IPS DF 4.7 (cell line): ENCODE data around the gene PNMA8C.
"Not testable (repeated sequence)": the region's sequence is repeated elsewhere in the genome, so short reads cannot be mapped to it uniquely, and the experiment has no call there.

Source experiments
- DNase-seq: peaks from one replicate; pipeline ENCODE4 v3.0.0-alpha.2; 2013; ENCODE audit warnings: low spot score; ENCODE audit errors: extremely low read depth

The PNMA8C gene

DNA sequence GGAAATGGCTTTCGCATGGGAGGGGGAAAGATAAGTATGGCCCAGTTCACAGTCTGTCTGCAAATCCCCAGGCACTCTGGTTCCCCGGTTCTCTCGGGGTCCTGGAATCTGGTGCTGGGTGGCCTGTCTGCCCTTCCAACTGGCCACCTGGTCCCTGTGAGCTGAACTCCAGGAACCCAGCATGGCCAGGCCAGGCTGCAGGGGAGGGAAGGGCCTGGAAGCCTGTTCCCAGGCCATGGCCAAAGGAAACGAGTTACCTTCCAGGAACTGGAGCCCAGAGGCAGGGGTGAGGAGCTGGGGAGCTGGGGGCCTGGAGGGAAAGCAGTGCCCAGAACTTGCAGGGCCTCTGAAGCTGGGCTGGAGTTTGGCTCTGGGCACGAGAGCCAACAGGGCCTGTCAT is 19.1 kb upstream of the PNMA8C start:
- DNase-seq: no peak

DNA sequence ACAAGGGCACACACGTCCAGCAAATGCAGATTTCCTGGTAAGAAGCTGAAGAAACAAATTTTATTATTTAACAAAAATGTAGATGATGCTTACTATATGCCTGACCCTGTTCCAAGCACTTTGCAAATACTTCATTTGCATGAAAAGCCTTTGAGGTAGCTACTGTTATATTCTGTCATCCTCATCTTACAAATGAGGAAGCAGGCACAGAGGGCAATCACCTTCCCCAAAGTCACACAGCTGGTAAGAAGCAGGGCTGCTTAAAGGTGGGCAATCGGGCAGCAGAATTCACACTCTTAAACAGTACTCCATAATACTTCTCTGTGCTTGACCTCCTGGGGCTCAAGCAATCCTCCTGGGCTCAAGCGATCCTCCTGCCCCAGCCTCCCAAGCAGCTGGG is 18.3 kb upstream of the PNMA8C start:
- DNase-seq: no peak

DNA sequence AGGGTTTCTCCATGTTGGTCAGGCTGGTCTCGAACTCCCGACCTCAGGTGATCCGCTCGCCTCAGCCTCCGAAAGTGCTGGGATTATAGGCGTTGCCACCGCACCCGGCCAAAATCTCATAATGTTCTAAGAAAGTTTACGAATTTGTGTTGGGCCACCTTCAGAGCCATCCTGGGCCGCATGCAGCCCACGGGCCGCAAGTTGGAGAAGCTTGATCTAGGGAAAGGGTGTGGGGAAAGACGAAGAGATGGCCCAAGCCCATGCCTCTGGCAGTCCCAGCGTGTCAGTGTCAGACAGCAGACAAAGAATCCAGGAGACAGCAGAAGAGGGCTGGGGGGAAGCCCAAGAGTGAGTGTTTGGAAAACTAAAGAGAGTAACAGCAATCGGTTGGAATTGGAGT is 17.3 kb upstream of the PNMA8C start:
- DNase-seq: no peak

DNA sequence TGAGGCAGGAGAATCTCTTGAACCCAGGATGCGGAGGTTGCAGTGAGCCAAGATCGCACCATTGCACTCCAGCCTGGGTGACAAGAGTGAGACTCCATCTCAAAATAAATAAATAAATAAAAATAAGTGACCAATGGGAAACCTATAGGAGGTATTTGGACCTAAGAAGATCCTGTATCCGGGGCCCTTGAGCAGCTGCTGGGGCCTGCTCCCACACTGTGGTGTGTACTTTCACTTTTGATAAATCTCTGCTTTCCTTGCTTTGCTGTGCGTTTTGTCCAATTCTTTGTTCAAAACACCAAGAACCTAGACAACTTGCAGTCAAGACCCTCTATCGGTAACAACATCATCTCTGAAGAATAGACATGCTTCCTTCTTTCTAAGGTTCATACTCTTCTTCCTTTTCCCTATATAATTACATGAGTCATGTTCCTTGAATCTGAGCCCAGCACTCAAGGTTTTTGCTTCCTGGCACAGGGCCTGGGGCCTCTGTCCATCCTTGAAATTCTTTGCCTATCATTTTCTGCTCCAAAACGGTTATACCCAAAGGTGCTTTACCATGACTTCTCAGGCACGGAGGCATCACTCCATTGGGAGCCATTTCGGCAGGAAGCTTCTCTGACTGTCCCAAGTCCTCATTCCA is 14.2 kb upstream of the PNMA8C start:
- DNase-seq: no peak

DNA sequence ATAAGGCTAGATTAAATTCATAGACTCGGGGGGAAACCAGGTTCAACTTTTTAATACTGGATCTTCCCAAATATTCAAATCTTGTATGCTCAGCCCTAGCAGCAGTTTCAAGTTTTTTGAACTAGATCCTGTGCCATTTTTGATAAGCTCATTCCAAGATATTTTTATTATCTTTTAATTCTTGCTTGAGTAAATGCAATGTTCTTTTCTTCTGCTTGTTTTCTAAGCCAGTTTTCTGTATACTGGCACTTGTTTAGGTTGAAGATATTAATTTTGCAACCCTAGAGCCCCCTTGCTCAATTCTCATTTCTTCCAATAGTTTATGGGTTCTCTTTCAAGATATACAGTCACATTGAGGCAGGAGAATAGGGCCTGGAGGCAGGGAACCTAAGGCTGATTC is 13.1 kb upstream of the PNMA8C start:
- no peak for DNase-seq

DNA sequence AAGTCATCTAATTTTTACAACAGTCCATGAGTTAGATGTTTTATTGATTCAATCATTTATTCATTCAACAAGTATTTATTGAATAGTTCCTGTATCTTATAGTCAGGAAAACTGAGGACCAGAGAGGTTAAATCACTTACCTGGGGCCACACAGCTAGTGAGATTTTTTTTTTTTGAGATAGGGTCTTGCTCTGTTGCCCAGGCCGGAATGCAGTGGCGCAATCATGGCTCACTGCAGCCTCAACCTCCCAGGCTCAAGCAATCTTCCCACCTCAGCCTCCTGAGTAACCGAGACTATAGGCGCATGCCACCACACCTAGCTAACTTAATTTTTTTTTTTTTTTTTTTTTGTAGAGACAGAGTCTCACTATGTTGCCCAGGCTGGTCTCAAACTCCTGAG is 7.0 kb upstream of the PNMA8C start:
- DNase-seq: not testable (repeated sequence)

DNA sequence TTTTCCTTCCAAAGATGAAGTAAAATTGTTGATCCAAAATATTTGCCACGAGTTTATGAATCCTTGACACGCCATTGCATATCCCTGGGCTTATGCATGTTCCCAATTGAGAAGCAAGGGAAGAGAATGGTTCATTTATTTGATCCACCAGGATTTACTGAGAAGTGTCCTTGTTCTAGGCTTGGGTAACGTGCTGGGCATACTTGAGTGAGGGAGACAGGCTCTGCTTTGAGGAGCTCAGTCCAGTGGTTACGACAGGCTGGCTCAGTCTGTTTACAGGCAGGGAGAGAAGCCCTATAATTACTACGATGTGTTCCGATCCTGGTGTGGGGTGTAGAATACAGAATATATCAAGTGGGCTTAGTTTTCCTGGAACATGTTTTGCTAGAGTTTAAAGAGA is 6.3 kb upstream of the PNMA8C start:
- no peak for DNase-seq

DNA sequence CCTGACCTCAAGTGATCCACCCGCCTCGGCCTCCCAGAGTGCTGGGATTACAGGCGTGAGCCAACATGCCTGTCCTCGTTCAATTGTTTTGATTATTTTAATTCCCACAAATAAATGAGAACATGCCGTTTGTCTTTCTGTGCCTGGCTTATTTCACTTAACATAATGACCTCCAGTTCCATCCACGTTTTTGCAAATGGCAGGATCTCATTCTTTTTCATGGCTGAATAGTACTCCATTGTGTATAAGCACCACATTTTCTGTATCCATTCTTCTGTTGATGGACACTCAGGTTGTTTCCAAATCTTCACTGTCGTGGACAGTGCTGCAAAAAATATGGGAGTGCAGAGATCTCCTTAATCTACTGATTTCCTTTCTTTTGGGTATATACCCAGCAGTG is 4.7 kb upstream of the PNMA8C start:
- not testable (repeated sequence) for DNase-seq

DNA sequence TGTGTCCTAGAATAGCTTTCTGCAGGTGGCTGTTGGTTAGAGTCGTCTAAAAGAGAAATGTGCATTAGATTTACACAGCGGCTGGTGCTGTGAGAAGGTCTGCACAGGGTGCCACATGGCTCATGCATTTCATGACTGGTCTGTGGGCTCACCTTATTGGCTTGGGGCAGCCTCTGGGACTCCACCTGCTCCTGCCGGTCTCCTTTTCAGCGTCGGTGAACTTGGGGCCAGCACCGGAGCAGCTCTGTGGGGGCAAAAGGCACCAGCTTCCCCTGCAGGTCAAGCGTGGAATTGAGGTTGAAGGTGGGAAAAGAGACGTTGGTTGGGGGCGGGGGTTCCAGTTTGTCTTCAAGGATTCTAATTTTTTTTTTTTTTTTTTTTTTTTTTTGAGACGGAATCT is 3.1 kb upstream of the PNMA8C start:
- no peak for DNase-seq

DNA sequence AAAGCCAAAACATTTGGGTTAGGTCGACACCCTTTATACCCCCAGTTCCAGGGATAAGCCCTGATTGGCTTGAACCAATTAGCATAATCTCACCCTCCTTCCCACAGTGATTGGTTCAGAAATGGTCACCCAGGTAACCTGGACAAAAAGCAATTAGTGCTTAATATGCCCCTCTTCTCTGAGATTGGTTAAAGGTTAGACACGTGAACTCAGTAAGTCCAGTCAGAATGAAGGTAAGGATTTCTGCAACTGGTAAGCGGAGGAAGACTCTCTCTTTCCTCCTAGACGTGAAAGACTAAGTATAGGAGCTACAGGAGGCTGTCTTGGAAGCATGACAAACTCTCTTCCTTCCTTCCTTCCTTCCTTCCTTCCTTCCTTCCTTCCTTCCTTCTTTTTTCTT is 1.3 kb upstream of the PNMA8C start:
- DNase-seq: no peak

DNA sequence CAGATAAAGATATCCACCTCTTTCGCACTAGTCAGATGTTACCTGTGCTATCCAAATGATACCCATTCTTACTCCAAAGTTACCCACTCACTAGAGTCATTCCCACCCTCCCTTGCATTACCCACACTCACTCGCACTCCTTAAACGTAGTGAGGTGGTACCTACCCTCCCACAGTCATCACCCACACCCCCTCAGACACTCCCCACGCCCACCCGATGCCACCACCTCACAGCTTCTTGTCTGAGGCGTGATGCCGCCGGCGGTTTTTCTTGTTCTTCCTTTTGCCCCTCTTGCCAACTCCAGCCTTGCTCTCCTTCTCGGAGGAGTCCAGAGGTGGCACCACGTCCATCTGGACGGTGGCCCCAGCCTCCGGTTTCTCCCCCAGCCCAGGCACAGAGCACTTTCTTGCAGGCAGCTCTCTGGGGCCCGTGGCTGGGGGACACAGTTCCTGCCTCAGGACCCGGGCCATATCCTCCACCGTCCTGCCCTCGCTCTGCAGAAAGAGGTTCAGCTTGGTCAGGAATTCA is 1.2 kb downstream of the PNMA8C start:
- DNase-seq: no peak

DNA sequence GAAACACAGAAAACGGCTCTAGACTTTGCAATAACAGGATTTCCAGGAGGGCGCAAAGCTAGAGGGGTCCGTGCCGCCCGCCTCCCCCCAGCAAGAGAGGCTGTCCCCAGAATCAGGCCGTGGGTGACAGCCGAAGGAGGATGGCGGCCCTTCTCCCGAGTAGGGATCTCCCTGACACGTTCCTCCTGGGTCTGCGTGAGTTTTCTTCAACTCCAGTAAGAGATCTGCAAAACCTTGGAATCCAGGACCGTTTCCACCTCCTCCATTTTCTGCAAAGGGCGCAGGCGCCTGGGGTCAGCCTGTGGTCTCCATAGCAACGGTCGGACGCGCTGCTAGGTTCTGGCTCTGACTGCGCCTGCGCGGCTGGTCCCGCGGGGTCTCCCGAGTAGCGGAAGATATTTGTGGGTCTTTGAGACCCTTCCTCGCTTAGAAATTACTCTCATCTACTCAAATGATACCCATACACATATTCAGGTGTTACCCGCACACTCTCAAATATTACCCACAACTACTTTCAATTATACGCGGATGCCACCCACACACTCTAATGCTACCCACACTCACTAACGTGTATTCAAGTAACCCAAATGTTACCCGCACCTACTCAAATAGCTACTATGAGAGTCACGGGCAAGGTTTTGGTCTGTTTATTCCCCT is 2.1 kb downstream of the PNMA8C start:
- DNase-seq: no peak

DNA sequence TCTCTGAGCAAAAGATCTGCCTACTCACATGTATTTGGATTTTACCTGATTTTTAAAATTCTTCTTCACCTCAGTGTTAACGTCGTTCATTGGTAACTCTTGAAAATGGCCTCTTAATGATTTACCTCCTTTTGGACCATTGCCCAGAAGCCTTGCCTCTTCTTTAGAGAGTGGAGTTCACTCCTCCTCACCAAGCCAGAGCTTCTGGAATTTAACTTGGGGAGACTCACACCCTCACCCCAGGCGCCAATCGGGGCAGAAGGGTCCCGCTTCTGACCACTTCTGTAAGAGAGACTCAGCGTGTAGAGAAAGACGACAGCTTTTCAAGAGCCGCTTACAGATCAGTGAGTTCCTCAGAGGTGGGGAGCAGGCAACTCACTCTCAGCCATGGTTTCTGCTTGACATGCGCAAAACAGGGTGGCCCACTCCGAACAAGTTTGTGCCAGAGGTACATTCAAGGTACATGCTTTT is 2.7 kb downstream of the PNMA8C start:
- no peak for DNase-seq

DNA sequence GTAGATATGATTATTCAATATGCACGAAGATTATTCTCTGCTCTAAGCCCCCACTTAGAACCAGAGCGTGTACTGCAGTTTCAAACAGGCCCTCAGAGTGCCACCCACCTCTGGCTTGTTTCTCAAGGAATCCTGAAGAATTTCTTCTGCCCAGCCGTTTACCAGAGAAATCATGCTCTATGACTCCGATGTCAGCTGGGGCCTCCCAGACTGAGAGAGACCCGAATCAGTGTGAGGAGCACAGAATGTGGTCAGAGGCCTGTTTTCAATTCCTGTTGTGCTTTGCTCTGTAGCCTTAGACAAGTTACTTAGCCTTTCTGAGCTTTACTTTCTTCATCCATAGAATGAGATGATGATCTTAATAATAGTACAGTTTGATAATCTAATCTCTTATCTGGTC is 5.5 kb downstream of the PNMA8C start:
- DNase-seq: no peak

DNA sequence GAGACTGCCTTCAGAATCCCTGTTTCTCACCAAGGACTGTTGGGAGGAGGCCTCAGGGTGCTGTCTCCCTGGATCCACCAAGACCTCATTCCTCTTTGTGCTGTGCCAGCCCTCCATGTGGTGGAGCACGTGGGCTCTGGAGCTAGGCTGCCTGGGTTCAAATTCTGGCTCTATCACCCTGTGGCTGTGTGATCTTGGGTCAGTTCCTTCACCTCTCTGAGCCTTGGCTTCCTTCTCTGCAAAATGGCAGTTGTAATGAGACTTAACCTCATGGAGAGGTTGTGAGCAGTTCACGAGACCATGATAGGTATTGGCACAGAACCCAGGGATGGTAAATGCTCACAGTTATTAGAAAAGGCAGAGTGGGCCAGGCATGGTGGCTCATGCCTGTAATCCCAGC is 6.4 kb downstream of the PNMA8C start:
- DNase-seq: no peak

DNA sequence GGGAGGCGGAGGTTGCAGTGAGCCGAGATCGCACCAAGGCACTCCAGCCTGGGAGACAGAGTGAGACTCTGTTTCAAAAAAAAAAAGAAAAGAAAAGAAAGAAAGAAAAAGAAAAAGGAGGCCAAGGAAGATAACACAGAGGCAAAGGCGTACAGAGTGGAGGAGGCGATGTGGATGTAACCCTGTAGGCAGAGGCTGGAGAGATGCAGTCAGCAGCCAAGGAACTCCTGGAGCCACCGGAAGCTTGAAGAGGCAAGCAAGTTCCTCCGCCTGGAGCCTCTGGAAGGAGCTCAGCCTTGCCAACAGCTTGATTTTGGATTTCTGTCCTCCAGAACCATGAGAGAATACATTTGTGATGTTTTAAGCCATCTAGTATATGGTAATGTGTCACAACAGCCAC is 8.7 kb downstream of the PNMA8C start:
- DNase-seq: no peak

DNA sequence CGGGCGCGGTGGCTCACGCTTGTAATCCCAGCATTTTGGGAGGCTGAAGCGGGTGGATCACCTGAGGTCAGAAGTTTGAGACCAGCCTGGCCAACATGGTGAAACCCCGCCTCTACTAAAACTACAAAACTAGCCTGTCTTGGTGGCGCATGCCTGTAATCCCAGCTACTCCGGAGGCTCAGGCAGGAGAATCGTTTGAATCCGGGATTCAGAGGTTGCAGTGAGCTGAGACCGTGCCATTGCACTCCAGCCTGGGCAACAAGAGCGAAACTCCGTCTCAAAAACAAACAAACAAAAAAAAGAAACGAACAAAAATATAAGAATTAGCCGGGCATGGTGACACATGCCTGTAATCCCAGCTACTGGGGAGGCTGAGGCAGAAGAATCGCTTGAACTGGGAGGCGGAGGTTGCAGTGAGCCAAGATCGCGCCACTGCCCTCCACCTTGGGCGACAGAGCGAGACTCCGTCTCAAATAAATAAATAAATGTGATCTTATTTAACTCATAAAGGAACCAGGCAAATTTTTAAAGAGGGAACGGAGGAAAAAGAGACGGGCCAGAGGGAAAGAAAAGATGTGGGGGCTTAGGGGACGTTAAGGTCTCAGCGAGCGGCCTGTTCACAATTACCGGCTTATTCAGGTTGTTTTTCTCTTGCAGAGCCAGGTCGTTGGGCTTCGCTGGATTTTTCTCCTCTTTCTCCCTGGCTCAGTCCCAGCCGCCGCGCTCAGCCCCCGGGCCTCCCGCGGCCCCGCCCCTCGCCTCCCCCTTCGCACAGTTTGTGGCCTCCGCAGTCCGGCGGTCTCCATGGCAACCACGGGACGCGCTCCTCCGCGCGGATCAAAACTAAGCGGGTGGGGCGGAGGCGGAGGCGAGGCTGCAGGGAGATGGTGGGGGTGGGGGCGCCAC is 12.7 kb downstream of the PNMA8C start:
- DNase-seq: not testable (repeated sequence)

DNA sequence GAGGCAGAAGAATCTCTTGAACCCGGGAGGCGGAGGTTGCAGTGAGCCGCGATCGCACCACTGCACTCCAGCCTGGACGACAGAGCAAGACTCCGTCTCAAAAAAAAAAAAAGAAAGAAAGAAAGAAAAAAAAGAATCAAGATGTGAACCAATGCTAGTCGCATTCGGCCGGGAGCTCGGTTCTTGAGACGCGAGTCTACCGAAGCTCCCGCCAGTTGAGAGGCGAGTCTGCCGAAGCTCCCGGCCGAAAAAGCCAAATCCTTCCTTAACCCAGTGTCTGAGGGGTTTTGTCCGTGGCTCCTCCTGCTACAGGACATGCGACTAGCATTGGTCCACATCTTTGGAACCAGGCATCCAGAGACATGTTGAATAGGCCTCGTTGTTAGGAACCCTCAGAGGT is 13.8 kb downstream of the PNMA8C start:
- not testable (repeated sequence) for DNase-seq

DNA sequence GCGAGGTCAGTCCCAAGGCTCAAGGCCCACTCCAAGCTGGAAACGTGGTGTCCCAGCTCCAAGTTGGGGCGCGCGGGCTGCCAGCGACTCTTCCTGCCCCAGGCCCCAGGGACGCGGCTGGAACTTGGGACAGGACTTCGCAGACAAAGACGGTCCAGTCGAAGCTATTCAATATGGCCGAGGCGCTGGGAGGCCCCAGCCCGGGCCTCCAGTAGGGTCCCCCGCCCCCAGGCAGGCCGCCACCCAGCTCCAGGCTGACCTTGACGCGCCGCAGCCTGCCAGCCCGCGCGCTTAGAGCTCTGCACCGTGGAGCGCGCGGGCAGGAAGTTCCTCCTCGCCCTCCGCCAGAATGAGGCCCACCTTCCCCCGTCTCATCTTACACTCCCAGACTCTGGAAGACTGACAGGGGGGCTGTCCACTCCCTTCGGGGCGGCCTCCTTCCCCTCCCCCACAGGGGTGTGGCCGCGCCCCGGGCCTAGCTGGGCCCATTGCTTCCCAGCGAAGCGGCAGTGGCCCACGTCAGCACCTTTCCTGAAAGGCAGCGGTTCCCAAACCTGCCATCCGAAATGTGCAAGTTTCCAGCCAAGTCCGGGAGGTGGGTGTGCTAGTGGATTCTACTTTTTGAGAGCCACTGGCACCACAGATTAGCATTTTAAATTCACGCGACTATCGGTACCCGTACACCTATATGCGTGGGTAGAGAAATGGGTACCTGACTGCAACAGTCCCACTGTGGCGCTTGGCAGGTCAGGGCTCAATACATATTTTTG is 15.3 kb downstream of the PNMA8C start, which contains the start of gene CCDC8:
CCDC8 (minus strand) TSS at position 303 of the 770 bp plus-strand sequence. CDS start 754 bp downstream, outside the sequence.
- DNase-seq: no peak

DNA sequence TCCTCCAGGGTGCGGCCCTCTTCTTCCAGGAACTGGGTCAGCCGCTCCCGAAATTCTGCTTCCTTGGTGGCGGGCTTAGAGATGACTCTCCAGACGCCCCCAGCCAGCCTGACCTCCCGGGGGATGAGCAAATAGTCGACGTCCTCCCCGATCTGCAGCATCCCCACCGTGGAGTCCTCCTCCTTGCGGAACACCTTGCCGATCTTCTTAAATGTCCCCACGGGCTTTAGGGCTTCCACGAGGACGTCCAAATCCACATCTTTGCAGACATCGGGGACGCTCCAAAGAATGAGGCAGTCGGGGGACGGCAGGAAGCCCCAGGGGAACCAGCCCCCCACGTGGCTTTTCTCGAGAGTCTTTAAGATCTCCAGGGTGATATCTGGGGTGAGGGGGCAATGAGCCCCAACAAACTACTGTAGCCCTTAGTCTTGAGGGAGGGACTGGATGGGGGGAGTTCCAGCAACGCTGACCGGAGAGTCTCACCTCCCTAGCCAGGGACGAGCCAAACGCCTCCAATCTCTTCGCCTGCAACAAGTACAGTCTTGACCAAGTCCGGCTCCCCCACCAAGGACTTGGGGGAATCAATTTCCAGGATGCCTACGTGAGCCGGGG is 16.0 kb downstream of the PNMA8C start:
- no peak for DNase-seq
